Activated gamma-delta T cell (primary cell): ENCODE measurements around the gene FGF19.
"Not testable (repeated sequence)": the region's sequence is repeated elsewhere in the genome, so short reads cannot be mapped to it uniquely, and the experiment has no call there.

Source experiments
- DNase-seq: peaks from one replicate; lab custom pipeline; 2025; lab: John Stamatoyannopoulos, UW

Gene FGF19

DNA sequence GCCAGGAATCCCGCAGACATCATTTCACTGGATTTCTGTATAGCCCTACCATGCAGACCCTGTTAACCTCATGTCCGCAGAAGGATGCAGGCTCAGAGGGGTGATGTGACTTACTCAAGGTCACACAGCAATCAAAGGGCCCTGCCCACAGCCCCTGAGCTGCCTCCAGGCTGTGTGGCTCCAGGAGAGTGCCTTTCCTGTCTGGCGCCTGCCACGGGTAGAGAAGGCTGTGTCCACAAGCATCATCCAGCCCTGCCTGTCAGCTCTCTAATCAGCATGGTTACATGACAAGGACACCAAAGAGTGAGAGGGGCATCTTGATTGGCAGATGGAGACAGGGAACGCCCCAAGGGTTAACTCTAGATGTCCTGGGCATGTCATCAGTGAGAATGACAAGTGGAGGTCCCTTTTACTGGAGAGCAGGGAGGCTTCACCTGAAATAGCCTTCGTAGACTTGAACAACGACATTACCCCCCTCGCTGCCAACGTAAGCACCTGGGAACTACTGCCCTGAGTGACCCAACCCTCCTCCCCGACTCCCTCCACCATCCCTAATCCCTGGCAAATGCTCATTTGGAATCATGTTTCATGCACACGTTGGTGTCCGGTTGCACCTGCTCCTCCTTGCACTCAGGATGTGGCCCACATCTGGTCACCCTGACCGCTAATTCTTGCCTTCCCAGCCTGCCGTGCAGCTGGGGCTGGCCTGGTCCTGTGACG lies 6.9 kb downstream of the FGF19 start:
- no peak for DNase-seq

DNA sequence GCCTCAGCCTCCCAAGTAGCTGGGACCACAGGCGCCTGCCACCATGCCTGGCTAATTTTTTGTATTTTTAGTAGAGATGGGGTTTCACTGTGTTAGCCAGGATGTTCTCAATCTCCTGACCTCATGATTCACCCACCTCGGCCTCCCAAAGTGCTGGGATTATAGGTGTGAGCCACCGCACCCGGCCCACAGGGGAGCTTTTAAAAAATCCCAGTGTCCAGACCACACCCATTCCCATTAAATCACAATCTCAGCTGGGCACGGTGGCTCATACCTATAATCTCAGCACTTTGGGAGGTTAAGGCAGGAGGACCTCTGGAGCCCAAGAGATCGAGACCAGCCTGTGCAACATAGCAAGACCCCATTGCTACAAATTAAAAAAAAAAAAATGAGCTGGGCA lies 7.8 kb downstream of the FGF19 start:
- DNase-seq, result not testable (repeated sequence)

DNA sequence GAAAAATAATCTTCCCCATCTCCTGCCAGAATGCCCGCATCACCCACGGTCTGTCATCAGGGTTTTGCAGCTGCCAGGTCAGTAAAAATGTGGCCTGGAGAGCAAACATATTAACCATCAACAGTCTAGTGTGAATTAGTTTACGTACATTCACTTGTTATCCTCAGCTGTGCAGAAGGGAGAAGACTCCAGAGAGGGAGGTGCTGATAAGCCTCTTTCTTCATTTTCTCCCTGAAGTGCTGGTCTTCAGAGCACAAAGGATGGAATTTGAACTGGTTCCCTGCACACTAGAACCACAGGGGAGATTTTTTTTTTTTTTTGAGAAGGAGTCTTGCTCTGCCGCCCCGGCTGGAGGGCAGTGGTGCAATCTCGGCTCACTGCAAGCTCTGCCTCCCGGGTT lies 8.2 kb downstream of the FGF19 start:
- DNase-seq, result no peak

DNA sequence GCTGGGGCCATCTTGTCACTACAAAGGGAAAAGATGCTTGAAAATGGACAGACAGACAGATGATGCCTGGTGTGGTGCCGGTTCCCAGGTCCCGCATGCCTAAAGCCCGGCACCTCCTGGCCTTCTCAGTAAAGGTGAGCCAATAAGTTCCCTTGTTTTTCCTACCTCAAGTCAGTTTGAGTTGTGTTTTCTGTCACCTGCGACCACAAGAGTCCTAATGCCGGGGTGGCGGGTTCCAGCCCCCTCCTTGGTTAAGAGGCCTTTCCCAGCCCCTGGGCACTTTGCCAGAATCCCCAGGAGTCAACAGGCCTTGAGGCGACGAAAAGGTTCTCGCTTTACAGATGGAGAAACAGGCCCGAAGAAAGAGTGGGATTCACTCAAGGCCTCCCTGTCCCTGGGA lies 9.0 kb downstream of the FGF19 start:
- DNase-seq, result no peak

DNA sequence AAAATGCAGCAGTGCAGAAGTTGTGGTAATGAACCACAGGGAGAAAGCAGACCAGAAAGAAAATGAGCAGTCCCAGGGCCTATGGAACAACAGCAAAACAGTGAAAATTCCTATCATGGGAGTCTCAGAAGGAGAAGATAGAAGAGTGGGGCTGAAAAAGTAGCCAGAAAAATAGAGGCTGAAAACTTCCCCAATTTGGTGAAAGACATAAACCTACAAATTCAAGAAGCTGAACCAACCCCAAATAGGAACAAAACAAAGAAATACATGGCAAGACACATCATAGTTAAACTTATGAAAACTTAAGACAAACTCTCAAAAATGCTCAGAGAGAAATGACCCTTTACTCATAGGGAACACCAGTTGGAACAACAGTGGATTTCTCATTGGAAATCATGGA lies 11.4 kb downstream of the FGF19 start:
- DNase-seq, result no peak

DNA sequence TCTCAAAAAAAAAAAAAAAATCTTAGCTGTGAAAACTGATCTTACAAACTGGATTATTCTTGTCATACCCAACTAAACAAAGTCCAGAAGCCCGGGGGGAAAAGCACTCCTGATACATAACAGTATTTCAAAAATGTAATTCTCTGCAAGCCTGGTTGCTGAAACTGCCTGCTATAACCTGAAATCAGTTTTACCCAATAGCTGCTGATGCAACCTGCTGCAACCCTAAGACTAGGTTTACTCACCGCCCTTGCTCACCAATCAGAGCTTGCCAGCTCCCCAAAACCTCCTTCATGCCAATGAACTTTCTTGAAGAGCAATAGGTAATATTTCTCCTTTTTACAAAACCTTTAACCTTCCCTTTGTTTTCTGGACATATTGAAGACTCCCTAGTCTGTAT lies 12.4 kb downstream of the FGF19 start:
- no peak for DNase-seq

DNA sequence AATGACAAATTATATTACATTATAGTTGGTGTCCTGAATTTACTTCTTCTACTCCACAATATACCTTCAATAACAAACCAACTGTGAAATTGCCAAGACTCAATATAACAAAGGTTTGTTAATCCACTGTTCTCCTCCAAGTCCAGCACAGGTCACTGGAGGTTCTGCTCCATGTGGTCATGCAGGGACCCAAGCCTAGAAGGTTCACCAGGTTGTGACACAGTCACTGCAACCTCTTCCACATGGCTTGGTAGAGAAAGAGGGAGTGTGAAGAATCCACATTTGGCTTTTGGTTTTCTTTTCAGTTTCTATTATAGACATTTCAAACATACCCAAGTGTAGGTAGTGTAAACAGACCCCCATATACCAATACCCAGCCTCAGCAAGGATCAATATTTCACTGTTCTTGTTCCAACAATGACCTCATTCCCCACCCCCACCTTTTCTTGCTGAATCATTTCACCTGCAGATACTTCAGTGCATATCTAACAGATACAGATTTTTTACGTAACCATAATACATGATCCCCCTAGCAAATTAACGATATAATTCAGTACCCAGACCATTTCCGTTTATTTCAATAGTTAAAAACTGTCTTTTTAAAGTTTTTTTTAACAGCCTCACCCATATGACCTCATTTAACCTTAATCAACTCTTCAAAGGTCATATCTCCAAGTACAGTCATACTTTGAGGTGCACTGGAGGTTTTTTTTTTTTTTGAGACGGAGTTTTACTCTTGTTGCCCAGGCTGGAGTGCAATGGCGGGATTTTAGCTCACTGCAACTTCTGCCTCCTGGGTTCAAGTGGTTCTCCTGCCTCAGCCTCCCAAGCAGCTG lies 14.1 kb downstream of the FGF19 start:
- no peak for DNase-seq

DNA sequence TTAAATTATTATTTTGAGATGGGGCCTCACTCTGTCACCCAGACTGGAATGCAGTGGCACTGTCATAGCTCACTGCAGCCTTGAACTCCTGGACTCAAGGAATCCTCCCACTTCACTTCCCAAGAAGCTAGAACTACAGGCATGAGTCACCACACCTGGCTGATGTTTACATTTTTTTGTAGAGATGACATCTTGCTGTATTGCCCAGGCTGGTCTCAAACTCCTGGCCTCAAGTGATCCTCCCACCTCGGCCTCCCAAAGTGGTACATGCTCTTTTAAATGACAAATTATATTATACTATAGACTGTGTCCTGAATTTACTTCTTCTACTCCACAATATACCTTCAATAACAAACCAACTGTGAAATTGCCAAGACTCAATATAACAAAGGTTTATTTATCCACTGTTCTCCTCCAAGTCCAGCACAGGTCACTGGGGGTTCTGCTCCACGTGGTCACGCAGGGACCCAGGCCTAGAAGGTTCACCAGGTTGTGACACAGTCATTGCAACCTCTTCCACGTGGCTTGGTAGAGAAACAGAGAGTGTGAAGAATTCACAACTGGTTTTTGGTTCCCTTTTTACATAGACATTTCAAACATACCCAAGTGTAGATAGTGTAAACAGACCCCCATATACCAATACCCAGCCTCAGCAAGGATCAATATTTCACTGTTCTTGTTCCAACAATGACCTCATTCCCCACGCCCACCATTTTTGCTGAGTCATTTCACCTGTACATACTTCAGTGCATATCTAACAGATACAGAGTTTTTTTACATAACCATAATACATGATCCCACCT lies 15.7 kb downstream of the FGF19 start:
- DNase-seq, result not testable (repeated sequence)

DNA sequence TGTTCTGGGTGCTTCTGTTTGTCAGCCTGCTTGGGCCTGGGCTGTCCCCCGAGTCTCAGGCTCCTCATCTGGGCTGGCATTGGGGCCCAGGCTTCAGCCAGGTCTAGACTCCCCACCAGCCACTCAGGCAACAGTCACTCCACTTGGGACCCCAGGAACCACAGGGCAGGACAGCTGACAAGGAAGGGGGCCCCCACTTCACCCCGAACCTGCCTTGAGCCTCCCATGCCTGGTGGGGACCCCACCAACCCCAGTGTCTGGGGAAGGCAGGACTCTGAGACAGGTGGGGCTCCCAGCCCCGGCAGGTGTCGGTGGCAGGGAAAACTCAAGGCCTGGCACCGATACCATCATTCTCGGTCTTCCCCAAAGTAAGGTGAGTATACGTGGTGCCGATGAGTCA lies 17.0 kb downstream of the FGF19 start:
- DNase-seq, result no peak

DNA sequence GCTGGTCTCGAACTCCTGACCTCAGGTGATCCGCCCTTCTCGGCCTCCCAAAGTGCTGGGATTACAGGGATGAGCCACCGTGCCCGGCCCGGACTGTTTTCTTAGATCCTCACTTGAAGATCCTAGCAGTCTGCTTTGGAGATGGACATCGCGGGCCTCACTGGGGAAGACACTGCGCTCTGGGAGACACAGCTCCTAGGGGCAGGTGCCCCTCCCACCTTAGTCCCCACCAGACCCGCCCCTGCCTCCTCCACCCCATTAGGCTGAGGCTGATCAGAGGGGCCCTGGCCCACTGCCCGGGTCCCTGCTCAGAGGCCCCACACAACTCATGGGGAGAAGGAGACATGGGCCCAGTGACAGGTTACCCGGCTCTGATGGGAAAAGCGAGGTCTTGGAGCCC lies 17.4 kb downstream of the FGF19 start:
- DNase-seq, result no peak

DNA sequence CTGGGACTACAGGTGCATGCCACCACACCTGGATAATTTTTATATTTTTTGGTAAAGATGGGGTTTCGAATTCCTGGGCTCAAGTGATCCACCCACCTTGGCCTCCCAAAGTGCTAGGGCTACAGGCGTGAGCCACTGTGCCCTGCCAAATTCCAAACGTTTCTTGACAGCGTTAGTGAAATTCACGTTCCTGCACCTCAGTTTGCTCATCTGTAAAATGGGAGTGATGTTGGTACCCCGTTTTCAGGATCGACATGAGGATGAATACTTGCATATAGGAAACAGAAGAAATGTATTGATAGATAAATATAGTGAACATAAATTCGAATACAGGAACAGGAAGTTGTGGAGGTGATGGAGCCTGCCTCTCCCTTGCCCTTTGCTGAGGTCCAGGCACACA lies 18.5 kb downstream of the FGF19 start:
- DNase-seq, result no peak

DNA sequence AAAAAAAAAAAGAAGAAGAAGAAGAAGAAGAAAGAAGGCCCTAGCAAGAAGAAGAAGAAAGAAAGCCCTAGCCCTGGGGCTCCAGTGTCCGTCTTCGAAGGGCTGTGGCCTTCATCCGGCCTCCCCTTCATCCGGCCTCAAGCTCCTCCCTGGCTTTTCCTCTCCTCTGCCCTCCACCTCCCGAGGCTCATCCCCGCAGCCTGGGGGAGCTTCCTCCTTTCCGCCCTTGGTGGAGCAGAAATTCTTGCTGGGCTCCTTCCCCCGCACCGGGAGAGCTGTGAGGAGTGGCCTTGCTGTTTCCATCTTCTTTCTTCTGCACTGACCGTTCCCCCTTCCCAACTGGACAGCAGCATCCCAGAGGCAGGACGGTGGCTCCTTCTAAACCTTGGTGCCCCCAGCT lies 19.2 kb downstream of the FGF19 start:
- no peak for DNase-seq

DNA sequence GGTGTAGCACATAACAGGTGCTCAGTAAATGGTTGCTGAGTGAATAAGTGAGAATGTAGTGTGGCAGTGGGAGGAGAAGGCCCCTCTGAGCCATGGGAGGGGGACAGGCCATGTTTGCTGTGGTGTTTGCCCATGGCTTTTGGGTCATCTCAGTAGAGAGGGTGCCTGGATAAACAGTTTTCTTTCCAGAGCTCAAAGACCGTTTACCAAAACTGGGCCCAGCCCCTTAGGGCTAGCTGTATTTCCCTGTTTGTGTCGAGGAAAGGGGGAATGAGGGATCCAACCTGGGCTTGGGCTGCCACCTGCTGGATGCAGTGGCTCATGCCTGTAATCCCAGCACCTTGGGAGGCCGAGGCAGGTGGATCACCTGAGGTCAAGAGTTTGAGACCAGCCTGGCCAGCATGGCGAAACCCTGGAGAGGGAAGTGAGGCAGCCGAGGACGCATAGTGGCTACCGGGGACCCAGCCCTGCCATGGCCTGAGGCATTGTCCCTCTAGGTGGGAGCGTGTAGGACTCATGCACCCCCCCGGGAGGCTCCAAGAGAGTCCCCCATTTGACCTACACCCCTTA lies 20.0 kb downstream of the FGF19 start:
- no peak for DNase-seq

DNA sequence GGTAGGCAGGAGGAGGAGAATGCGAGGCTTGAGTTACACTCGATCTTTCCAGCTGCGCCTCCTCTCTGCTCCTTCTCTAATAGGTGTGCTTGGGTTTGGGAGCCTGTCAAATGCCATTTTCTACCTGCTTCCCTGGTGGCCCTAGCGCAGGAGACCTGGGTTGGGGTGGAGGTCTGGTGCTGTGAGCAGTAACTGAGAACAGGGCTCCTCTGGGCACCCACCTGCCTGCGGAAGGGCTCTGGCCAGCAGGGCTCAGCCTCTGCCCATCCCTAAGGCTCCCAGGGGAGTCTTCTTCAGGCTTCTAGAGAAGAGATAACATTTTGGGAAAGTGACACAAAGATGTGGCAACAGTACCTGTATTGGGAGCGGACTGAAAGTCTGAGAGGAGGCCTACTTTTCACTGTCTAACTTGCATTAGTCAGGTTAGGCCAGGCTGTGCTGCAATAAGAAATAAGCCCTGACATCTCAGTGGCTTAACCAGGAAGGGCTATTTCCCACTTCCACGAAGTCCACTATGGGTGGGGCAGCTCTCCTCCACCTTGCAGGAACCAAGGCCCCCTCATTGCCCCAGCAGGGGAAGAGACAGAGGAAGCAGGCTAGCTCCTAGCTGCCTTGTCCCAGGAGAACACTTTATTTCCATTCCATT lies 21.0 kb downstream of the FGF19 start:
- no peak for DNase-seq

DNA sequence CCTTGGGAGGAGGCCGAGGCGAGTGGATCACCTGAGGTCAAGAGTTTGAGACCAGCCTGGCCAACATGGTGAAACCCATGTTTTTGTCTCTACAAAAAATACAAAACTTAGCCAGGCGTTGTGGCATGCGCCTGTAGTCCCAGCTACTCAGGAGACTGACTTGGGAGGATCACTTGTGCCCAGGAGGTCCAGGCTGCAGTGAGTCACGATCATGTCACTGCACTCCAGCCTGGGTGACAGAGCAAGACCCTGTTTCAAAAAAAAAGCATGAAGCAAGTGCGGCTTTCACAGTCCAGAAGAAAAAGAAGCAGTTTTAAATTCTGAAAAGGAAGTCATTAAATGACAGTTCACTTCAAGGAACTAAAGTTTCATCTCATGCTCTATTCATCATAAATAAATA lies 21.6 kb downstream of the FGF19 start:
- no peak for DNase-seq

DNA sequence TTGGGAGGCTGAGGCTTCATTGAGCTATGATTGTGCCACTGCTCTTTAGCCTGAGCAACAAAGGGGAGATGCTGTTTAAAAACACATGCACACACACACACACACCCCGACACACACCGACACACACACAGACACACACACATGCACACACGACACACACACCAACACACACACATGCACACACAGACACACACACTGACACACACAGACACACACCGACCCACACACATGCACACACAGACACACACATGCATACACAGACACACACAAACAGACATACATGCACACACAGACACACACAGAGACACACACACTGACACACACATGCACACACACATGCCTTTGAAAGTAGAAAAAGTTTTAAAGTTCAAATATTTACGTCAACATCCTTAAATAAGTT lies 23.1 kb downstream of the FGF19 start:
- no peak for DNase-seq

DNA sequence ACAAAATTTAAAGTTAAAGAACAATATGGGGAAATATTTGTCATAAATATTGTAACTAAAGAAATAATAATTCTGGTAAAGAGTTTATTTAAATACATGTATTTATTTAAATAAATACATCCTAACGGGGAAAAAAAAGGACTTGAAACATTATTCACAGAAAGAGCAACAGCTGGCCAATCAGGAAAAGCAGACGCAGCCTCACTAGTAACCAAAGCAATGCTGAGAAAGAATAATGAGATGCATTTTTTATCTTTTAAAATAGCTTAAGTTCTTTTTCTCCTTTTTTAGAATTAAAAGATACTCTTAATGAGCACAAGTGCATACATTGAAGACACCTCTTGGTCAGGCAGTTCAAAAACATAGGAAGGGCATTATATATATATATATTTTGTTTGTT lies 26.1 kb downstream of the FGF19 start:
- no peak for DNase-seq

DNA sequence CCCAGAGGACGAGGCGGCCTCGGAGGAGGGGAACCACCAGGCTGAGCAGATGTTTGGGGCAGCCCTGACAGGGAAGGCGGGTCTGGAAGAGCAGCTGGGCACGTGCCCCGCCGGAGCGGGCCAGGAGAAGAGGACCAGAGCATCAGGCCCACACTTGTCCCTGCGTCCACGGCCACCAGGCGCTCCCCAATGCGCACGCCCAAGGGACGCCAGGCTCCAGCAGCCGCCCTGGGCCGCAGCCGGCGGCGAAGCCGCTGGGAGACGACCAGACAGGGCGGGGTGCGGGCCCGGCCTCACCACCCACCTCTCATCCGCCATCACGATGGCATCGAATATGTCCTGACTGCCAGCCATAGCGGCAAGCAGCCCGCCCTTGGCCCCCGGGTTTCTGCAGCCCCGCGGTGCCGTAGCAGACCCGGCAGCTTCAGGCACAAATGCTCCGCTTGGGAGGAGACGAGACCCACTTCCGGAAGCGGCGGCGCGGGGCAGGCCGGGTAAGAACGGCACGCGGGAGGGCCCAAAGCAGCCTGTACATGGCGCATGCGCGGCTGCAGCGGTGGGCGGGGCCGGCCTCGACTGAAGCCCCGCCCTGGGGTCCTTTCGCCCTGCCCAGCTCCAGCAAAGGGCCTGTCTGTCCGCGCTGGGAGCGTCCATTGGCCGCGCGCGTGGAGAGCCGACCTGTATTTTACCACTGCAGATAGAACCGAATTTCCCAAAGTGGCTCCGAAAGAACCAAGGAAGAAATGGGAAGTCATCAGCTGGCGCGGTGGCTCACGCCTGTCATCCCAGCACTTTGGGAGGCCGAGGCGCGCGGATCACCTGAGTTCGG lies 28.7 kb downstream of the FGF19 start, which contains the start of gene LTO1:
Gene LTO1, minus strand, starts transcription at position 468 of the 829 bp plus-strand sequence. Its CDS starts 114 bp downstream, at position 354.
- DNase-seq, result peak; percentile 92

DNA sequence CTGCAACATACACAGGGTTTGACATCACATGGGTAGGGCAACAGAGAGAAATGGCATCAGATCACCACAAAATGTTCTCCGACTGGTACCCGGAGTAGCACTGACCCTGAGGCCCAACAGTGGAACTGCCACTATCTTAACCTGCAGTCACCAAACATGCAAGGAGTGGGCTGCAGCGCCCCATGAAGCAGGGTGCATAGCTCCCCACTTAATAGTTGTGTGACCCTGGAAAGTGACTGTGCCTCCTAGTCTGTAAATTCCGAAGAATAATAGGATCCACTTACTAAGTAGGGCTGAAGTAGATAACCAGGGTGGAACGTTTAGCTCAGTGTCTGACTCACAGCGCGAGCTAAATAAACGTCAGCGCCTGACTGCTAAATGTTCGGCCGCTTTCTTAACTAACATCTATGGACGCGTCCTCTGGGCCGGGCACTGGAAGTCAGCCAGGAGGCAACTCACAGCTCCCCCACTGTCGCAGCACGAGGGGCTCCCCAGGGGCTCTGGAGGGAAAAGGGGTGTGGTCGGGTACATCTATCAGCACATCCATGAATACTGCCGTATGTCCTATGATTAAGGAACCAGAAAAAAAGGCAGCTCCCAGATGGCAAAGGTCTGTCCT lies 29.4 kb downstream of the FGF19 start:
- no peak for DNase-seq

DNA sequence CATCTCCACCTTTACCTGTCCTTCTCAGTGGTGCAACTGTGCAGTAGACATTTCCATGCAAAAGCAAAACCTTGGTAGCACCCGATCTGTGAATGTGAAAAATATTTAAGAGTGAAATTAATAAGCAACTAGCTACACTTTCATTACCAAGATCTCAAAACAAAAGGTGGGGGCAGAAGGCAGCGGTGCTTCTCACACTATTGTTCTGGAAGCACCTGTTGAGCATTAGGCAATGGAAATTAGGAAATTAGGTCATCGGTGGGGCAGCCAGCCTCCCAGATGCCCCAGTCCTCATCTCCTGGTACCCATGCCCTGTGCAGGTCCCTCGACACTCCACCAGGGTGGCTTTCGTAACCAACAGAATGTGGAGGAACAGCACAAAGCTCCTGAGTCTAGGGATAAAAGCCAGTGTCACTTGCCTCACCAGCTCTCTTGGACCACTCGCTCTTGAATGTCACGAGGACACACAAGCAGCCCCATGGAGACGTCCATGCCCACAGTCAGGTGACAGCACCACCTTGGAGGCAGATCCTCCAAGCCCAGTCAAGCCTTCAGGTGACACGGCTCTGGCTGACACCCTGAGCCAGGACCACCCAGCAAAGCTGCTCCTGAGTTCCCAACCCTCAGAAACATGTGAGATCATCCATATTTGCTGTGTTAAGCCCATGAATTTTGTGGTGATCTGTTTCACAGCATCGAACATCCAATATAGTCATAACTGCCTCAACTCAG lies 31.9 kb downstream of the FGF19 start:
- no peak for DNase-seq
